Fibroblast of lung (primary cell): ENCODE results near the gene FN3K. TPM values are rescaled to one million over a fixed set of nuclear protein-coding genes. Genes with fewer than 3 reads are reported as not detected.

Experiments
- DNase-seq, 2 donors: peaks; one replicate each; pipeline versions ENCODE4 v3.0.0 to v3.0.0-alpha.2; 2010; ENCODE audit warnings: low read depth in 2 of 2
- H2AFZ ChIP-seq: 2 replicates; pipeline ENCODE4 v1.5.1; 2012; ENCODE audit warnings: low read length, control low read depth, inconsistent platforms
- H3K27ac ChIP-seq: 2 replicates; pipeline ENCODE4 v1.5.1; 2011; ENCODE audit warnings: low read length, control low read depth; ENCODE audit not compliant: insufficient read depth
- H3K27me3 ChIP-seq: 2 replicates; pipeline ENCODE4 v1.5.1; 2011; ENCODE audit warnings: mild to moderate bottlenecking, low read length; ENCODE audit not compliant: control insufficient read depth, insufficient read depth
- H3K36me3 ChIP-seq: 2 replicates; pipeline ENCODE4 v1.5.1; 2011; ENCODE audit warnings: low read length; ENCODE audit not compliant: control insufficient read depth, insufficient read depth
- H3K4me1 ChIP-seq: 2 replicates; pipeline ENCODE4 v1.5.1; 2011; ENCODE audit warnings: low read length; ENCODE audit not compliant: control insufficient read depth, insufficient read depth; ENCODE audit errors: extremely low read depth
- H3K4me2 ChIP-seq: 2 replicates; pipeline ENCODE4 v1.5.1; 2011; ENCODE audit warnings: low read length, control low read depth; ENCODE audit not compliant: insufficient read depth; ENCODE audit errors: extremely low read depth
- H3K4me3 ChIP-seq, 4 experiments: fragments of 200-600 bp in 1 of 4; sonication (generic) in 1 of 4; replicated peaks in 1 of 4; 2 replicates each; pipeline ENCODE4 v1.5.1; 2011 to 2016; ENCODE audit warnings: low read length in 4 of 4, low read depth in 3 of 4, mild to moderate bottlenecking in 3 of 4, control low read depth in 2 of 4, inconsistent platforms in 1 of 4, mixed read lengths in 1 of 4; ENCODE audit not compliant: insufficient read depth in 1 of 4; ENCODE audit errors: control extremely low read depth in 1 of 4
- H3K79me2 ChIP-seq: 2 replicates; pipeline ENCODE4 v1.5.1; 2012; ENCODE audit warnings: mild to moderate bottlenecking, low read length, inconsistent platforms; ENCODE audit not compliant: control insufficient read depth, insufficient read depth
- H3K9ac ChIP-seq: 2 replicates; pipeline ENCODE4 v1.5.1; 2011; ENCODE audit warnings: mild to moderate bottlenecking, low read length, control low read depth; ENCODE audit not compliant: insufficient read depth
- H3K9me3 ChIP-seq: 2 replicates; pipeline ENCODE4 v1.5.1; 2012; ENCODE audit warnings: low read depth, low read length; ENCODE audit not compliant: control insufficient read depth, insufficient read depth
- H4K20me1 ChIP-seq: 2 replicates; pipeline ENCODE4 v1.5.1; 2011; ENCODE audit warnings: low read length; ENCODE audit not compliant: control insufficient read depth, insufficient read depth; ENCODE audit errors: extremely low read depth
- CTCF ChIP-seq, 2 donors: IDR thresholded peaks in 1 of 2; conservative IDR thresholded peaks in 1 of 2; 1 replicate in 1 of 2; 2 replicates in 1 of 2; pipeline ENCODE4 v1.5.1; 2011 to 2012; ENCODE audit warnings: low read length in 2 of 2, control low read depth in 1 of 2, inconsistent platforms in 1 of 2, low read depth in 1 of 2, mild to moderate bottlenecking in 1 of 2
- EZH2 ChIP-seq: IDR thresholded peaks from 2 replicates; pipeline ENCODE4 v1.5.1; 2012; ENCODE audit warnings: low read length, control low read depth, mild to moderate bottlenecking; ENCODE audit errors: missing control alignments
- polyA plus RNA-seq, 2 donors: library from polyadenylated mRNA; depleted of rRNA in 1 of 2; stranded (reverse) in 1 of 2; unstranded in 1 of 2; fragments of >200 nt; gene quantifications; 2 replicates each; pipeline ENCODE4 v1.2.1, GENCODE V29; 2011 to 2012; ENCODE audit warnings: missing spikeins in 1 of 2
- total RNA-seq: library from RNA; depleted of rRNA; stranded (reverse); fragments of >200 nt; gene quantifications from 2 replicates; pipeline ENCODE4 v1.2.1, GENCODE V29; 2014

The FN3K gene
- total and polyA plus RNA-seq, 2 donors (not counting 1 experiment from before 2014, with no cell fraction given), result 0.61 to 8.9 TPM

- Histone ChIP-seq H3K27ac (no peak overlapping the region), H3K36me3 (peaks cover 10% of the 10 kb centered on the region), H2AFZ (no peak overlapping the region)
Observed at GRCh38 chr17:82799591-82799990, 64.2 kb downstream of the FN3K start.

More at GRCh38 chr17:82799591-82799990, 64.2 kb downstream of the FN3K start:
- peaks cover 2% of the 10 kb centered on the region for H3K4me1 ChIP-seq
- no peak for TF ChIP-seq CTCF (conservative IDR thresholded peaks at IDR 0.05 in 1 of 2, IDR thresholded peaks at IDR 0.05 in 1 of 2; ENCODE audit: low read depth in 1 of 2, low read length in 2 of 2)
- no peak for TF ChIP-seq EZH2
- H3K79me2 ChIP-seq, result peaks cover 2% of the 10 kb centered on the region
- no peaks in the 10 kb centered on the region for H4K20me1 ChIP-seq
- no peaks in the 10 kb centered on the region for H3K9me3 ChIP-seq
- no peak overlapping the region for H3K4me3 ChIP-seq
- no peak overlapping the region for H3K9ac ChIP-seq
- no peaks in the 10 kb centered on the region for H3K27me3 ChIP-seq
- no peak overlapping the region for H3K4me2 ChIP-seq
- DNase-seq, result no peak

Other genes with a start within 250 kb of the FN3K start
- gene FOXK2, start 215.9 kb upstream of the FN3K start, total RNA-seq, result 25.4 and 33.2 TPM in 2 replicates
- 23.5 and 24.2 TPM in 2 replicates for gene FOXK2, start 215.9 kb upstream of the FN3K start, polyA plus RNA-seq
- 51.6 and 66.2 TPM in 2 replicates for gene WDR45B, start 87.2 kb upstream of the FN3K start, total RNA-seq
- 80.9 and 95.2 TPM in 2 replicates for gene WDR45B, start 87.2 kb upstream of the FN3K start, polyA plus RNA-seq
- gene RAB40B, start 36.9 kb upstream of the FN3K start, total RNA-seq, result 3.3 and 3.6 TPM in 2 replicates
- 3.3 and 5.9 TPM in 2 replicates for gene RAB40B, start 36.9 kb upstream of the FN3K start, polyA plus RNA-seq
- 11.6 and 13.2 TPM in 2 replicates for gene FN3KRP, start 18.9 kb upstream of the FN3K start, total RNA-seq
- gene FN3KRP, start 18.9 kb upstream of the FN3K start, polyA plus RNA-seq, result 16.5 and 30.6 TPM in 2 replicates
- gene TBCD, start 16.4 kb downstream of the FN3K start, total RNA-seq, result 24.9 and 36.7 TPM in 2 replicates
- 22.1 and 56.7 TPM in 2 replicates for gene TBCD, start 16.4 kb downstream of the FN3K start, polyA plus RNA-seq
- gene ZNF750, start 104.4 kb downstream of the FN3K start, total RNA-seq, result not detected in 2 replicates
- gene ZNF750, start 104.4 kb downstream of the FN3K start, polyA plus RNA-seq, result not detected in 2 replicates